ENCODE results near the gene RPS15. TPM values are rescaled to one million over a fixed set of nuclear protein-coding genes. Genes with fewer than 3 reads are reported as not detected.

RPS15 gene
- polyA plus RNA-seq, 1 of the 3 experiments (the other 2 are of a cell fraction): 3,749 TPM

DNA sequence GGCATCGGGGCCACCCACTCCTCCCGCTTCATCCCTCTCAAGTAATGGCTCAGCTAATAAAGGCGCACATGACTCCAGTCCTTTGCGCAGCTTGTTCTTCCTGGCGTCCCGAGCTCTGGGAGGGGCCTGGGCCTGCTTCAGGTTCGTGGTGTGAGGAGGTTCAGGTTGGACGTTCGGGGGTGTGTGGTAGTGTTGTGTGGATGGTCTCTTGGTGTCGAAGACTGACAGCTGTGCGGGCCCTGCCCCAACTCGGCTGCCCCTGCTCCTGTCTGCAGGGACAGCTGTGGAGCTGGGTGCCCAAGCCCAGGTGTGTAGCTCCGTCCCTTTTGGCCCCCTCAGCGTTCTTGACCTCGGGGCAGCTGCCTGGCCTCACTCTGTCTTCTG is 2.2 kb downstream of the RPS15 start:
- Histone ChIP-seq H3K9me3 (no peaks in the 10 kb centered on the region), H4K20me1 (ENCODE audit: insufficient read depth) (peaks cover 63% of the 10 kb centered on the region), H3F3A (replicated peaks; ENCODE audit: insufficient read depth) (peaks cover 66% of the 10 kb centered on the region), H3K27ac (ENCODE audit: low read depth in 2 of 2, low read length in 1 of 2) (no peak overlapping the region), H3K4me3 (ENCODE audit: low read depth in 2 of 2, low read length in 1 of 2) (peak overlapping the region; percentile 80 to 81), H3K27me3 (ENCODE audit: insufficient read depth) (no peaks in the 10 kb centered on the region), H3K79me2 (ENCODE audit: insufficient read depth) (peaks cover 43% of the 10 kb centered on the region), H2AFZ (ENCODE audit: low read depth) (no peak overlapping the region), H3K36me3 (replicated peaks in 1 of 2; ENCODE audit: control insufficient read depth in 1 of 2, insufficient read depth in 2 of 2, low read length in 1 of 2) (peaks cover 30 to 36% of the 10 kb centered on the region in 2 experiments), H3K9me2 (no peaks in the 10 kb centered on the region), H3K4me1 (ENCODE audit: control insufficient read depth in 1 of 2, insufficient read depth in 2 of 2, low read depth in 1 of 2, low read length in 1 of 2) (peaks cover 5 to 19% of the 10 kb centered on the region in 2 experiments; a peak in 3 of 4 replicates), H3K9ac (no peak overlapping the region; the same call in 1 of the 2 replicates), H3K4me2 (peak overlapping the region; percentile 97)
- CTCF ChIA-PET: interaction anchor here (1.3 to 1.4 kb wide), 2 partner anchors 33 to 63 kb away, joined by 3 to 4 read pairs; no protein-coding TSS in a partner anchor
- 83% methylated on average over 8 of the region's 15 CpGs for WGBS (ENCODE audit: low lambda C conversion rate)
- DNase-seq: no peak
- POLR2A ChIA-PET: no interaction called here
- TF ChIP-seq POLR2AphosphoS5 (IDR thresholded peaks at IDR 0.05; ENCODE audit: low read depth, low read length): no peak
- TF ChIP-seq TAF1 (IDR thresholded peaks at IDR 0.05; ENCODE audit: borderline replicate concordance, low read depth, low read length): no peak
- no peak for TF ChIP-seq NFIC (IDR thresholded peaks at IDR 0.05; ENCODE audit: borderline replicate concordance)
- no peak for TF ChIP-seq TCF12 (IDR thresholded peaks at IDR 0.05)
- TF ChIP-seq SIN3A (IDR thresholded peaks at IDR 0.05; ENCODE audit: borderline replicate concordance, low read depth, low read length): no peak
- no peak for TF ChIP-seq EZH2phosphoT487 (IDR thresholded peaks at IDR 0.05; ENCODE audit: borderline replicate concordance, low read depth)
- TF ChIP-seq RAD21 (IDR thresholded peaks at IDR 0.05; ENCODE audit: low read length): no peak
- no peak for TF ChIP-seq NRF1 (IDR thresholded peaks at IDR 0.05; ENCODE audit: low read depth, low read length)

GRCh38 chr19:1441022-1441426 is 2.8 kb downstream of the RPS15 start:
- TF ChIP-seq RFX5 (IDR thresholded peaks at IDR 0.05; ENCODE audit: low read length) (no peak), POLR2AphosphoS5 (IDR thresholded peaks at IDR 0.05; ENCODE audit: low read depth, low read length) (peak; percentile 24; the same call in 1 of the 2 replicates)
- Histone ChIP-seq H3K79me2 (ENCODE audit: insufficient read depth) (peaks cover 43% of the 10 kb centered on the region), H3K4me3 (ENCODE audit: low read depth in 2 of 2, low read length in 1 of 2) (no peak overlapping the region; a peak in 1 of 4 replicates), H3K27ac (ENCODE audit: low read depth in 2 of 2, low read length in 1 of 2) (no peak overlapping the region), H3K4me2 (peak overlapping the region; percentile 97; the same call in 1 of the 2 replicates), H3F3A (replicated peaks; ENCODE audit: insufficient read depth) (peaks cover 65% of the 10 kb centered on the region), H3K27me3 (ENCODE audit: insufficient read depth) (no peaks in the 10 kb centered on the region), H2AFZ (ENCODE audit: low read depth) (no peak overlapping the region), H3K9ac (no peak overlapping the region), H3K36me3 (replicated peaks in 1 of 2; ENCODE audit: control insufficient read depth in 1 of 2, insufficient read depth in 2 of 2, low read length in 1 of 2) (peaks cover 27 to 36% of the 10 kb centered on the region in 2 experiments), H3K9me2 (no peaks in the 10 kb centered on the region), H4K20me1 (ENCODE audit: insufficient read depth) (peaks cover 63% of the 10 kb centered on the region), H3K9me3 (no peaks in the 10 kb centered on the region), H3K4me1 (ENCODE audit: control insufficient read depth in 1 of 2, insufficient read depth in 2 of 2, low read depth in 1 of 2, low read length in 1 of 2) (peaks cover 7 to 20% of the 10 kb centered on the region in 2 experiments; a peak in 3 of 4 replicates)
- WGBS (ENCODE audit: low lambda C conversion rate): 98% methylated on average over 9 of the region's 9 CpGs
- CTCF ChIA-PET: interaction anchor here (1.2 to 1.3 kb wide), 2 partner anchors 25 to 197 kb away, joined by 3 to 4 read pairs; no protein-coding TSS in a partner anchor
- POLR2A ChIA-PET: no interaction called here
- no peak for DNase-seq

- CTCF ChIA-PET: interaction anchor here (1.2 to 1.5 kb wide), 5 partner anchors 14 to 198 kb away, joined by 3 to 5 read pairs (median 4); no protein-coding TSS in a partner anchor
- H4K20me1 ChIP-seq (ENCODE audit: insufficient read depth): peaks cover 65% of the 10 kb centered on the region
- POLR2A ChIA-PET: interaction anchor here (0.6 kb wide), 1 partner anchor 20 kb away, joined by 3 read pairs; no protein-coding TSS in a partner anchor
Measured at GRCh38 chr19:1441677-1442438, 3.7 kb downstream of the RPS15 start.

More at GRCh38 chr19:1441677-1442438, 3.7 kb downstream of the RPS15 start:
- no peak for TF ChIP-seq RFX5 (IDR thresholded peaks at IDR 0.05; ENCODE audit: low read length)
- TF ChIP-seq, protein P1, sequence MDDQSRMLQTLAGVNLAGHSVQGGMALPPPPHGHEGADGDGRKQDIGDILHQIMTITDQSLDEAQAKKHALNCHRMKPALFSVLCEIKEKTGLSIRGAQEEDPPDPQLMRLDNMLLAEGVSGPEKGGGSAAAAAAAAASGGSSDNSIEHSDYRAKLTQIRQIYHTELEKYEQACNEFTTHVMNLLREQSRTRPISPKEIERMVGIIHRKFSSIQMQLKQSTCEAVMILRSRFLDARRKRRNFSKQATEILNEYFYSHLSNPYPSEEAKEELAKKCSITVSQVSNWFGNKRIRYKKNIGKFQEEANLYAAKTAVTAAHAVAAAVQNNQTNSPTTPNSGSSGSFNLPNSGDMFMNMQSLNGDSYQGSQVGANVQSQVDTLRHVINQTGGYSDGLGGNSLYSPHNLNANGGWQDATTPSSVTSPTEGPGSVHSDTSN (IDR thresholded peaks at IDR 0.05): no peak
- TF ChIP-seq RAD21 (IDR thresholded peaks at IDR 0.05; ENCODE audit: low read length): no peak
- TF ChIP-seq FOXJ3 (CRISPR knock-in tag; IDR thresholded peaks at IDR 0.05): no peak
- no peak for TF ChIP-seq JUND (IDR thresholded peaks at IDR 0.05)
- no peak for TF ChIP-seq TEAD4 (IDR thresholded peaks at IDR 0.05; ENCODE audit: borderline replicate concordance, insufficient read depth)
- TF ChIP-seq MXI1 (IDR thresholded peaks at IDR 0.05; ENCODE audit: low read depth, low read length): no peak
- TF ChIP-seq, protein P2, sequence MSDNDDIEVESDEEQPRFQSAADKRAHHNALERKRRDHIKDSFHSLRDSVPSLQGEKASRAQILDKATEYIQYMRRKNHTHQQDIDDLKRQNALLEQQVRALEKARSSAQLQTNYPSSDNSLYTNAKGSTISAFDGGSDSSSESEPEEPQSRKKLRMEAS (IDR thresholded peaks at IDR 0.05; ENCODE audit: low read depth): no peak
- TF ChIP-seq TAF1 (IDR thresholded peaks at IDR 0.05; ENCODE audit: borderline replicate concordance, low read depth, low read length): no peak
- no peak for TF ChIP-seq FOXM1 (IDR thresholded peaks at IDR 0.05; ENCODE audit: low read depth)
- TF ChIP-seq CHD2 (IDR thresholded peaks at IDR 0.05; ENCODE audit: low read length, partially characterized antibody): no peak
- no peak for TF ChIP-seq RCOR1 (IDR thresholded peaks at IDR 0.05; ENCODE audit: low read length)
- no peak for TF ChIP-seq ELF1 (IDR thresholded peaks at IDR 0.05)
- no peak for TF ChIP-seq MEF2A (IDR thresholded peaks at IDR 0.05; ENCODE audit: borderline replicate concordance, low read depth)
- TF ChIP-seq YY1 (IDR thresholded peaks at IDR 0.05; ENCODE audit: low read depth): no peak
- no peak for TF ChIP-seq GABPA (IDR thresholded peaks at IDR 0.05; ENCODE audit: low read depth)
- no peaks in the 10 kb centered on the region for H3K27me3 ChIP-seq (ENCODE audit: insufficient read depth)
- peaks cover 65% of the 10 kb centered on the region for H3F3A ChIP-seq (replicated peaks; ENCODE audit: insufficient read depth)
- H2AFZ ChIP-seq (ENCODE audit: low read depth): no peak overlapping the region
- H3K4me3 ChIP-seq (ENCODE audit: low read depth in 2 of 2, low read length in 1 of 2): no peak overlapping the region
- WGBS (ENCODE audit: low lambda C conversion rate): 94% methylated on average over 17 of the region's 25 CpGs
- no peaks in the 10 kb centered on the region for H3K9me3 ChIP-seq
- no peak for DNase-seq
- peaks cover 27 to 36% of the 10 kb centered on the region in 2 experiments for H3K36me3 ChIP-seq (replicated peaks in 1 of 2; ENCODE audit: control insufficient read depth in 1 of 2, insufficient read depth in 2 of 2, low read length in 1 of 2)
- H3K9ac ChIP-seq: no peak overlapping the region
- H3K4me1 ChIP-seq (ENCODE audit: control insufficient read depth in 1 of 2, insufficient read depth in 2 of 2, low read depth in 1 of 2, low read length in 1 of 2): peaks cover 7 to 20% of the 10 kb centered on the region in 2 experiments; a peak in 3 of 4 replicates
- no peak overlapping the region; a peak in 1 of 4 replicates for H3K27ac ChIP-seq (ENCODE audit: low read depth in 2 of 2, low read length in 1 of 2)
- no peak overlapping the region for H3K4me2 ChIP-seq
- peaks cover 40% of the 10 kb centered on the region for H3K79me2 ChIP-seq (ENCODE audit: insufficient read depth)
- H3K9me2 ChIP-seq: no peaks in the 10 kb centered on the region

Measured in SK-N-SH (cell line).